CD14-positive monocyte (primary cell): ENCODE data around the gene DAB2IP. TPM values are rescaled to one million over a fixed set of nuclear protein-coding genes. Genes with fewer than 3 reads are reported as not detected.

Experiments used
- DNase-seq, 3 donors: peaks; one replicate each; pipeline ENCODE4 v3.0.0-alpha.2; 2011 to 2022
- H2AFZ ChIP-seq: 2 replicates; pipeline ENCODE4 v1.6.0; 2012; ENCODE audit warnings: mild to moderate bottlenecking, low read depth, low read length, inconsistent platforms; ENCODE audit not compliant: insufficient read depth, poor library complexity, severe bottlenecking
- H3K27ac ChIP-seq, 2 donors: 1 replicate in 1 of 2; 2 replicates in 1 of 2; pipeline ENCODE4 v1.5.1; 2012 to 2013; ENCODE audit warnings: low read length in 2 of 2, control low read depth in 1 of 2, inconsistent platforms in 1 of 2, low read depth in 1 of 2, mild to moderate bottlenecking in 1 of 2
- H3K27me3 ChIP-seq, 2 donors: one replicate each; pipeline versions ENCODE4 v1.6.0 to v1.6.1; 2011 to 2013; ENCODE audit warnings: low read length in 2 of 2; ENCODE audit not compliant: control insufficient read depth in 2 of 2, insufficient read depth in 2 of 2
- H3K36me3 ChIP-seq, 2 donors: replicated peaks in 1 of 2; 1 replicate in 1 of 2; 2 replicates in 1 of 2; pipeline versions ENCODE4 v1.5.1 to v1.6.1; 2012 to 2013; ENCODE audit warnings: low read length in 2 of 2, control low read depth in 1 of 2, inconsistent platforms in 1 of 2, mild to moderate bottlenecking in 1 of 2; ENCODE audit not compliant: insufficient read depth in 2 of 2, control insufficient read depth in 1 of 2
- H3K4me1 ChIP-seq, 2 donors: 1 replicate in 1 of 2; 2 replicates in 1 of 2; pipeline versions ENCODE4 v1.5.1 to v1.6.1; 2012 to 2013; ENCODE audit warnings: low read length in 2 of 2, control low read depth in 1 of 2, inconsistent platforms in 1 of 2, mild to moderate bottlenecking in 1 of 2, moderate library complexity in 1 of 2; ENCODE audit not compliant: insufficient read depth in 2 of 2, control insufficient read depth in 1 of 2
- H3K4me2 ChIP-seq: replicated peaks from 2 replicates; pipeline ENCODE3; 2012; ENCODE audit warnings: low read length, moderate library complexity, mild to moderate bottlenecking; ENCODE audit not compliant: poor library complexity, severe bottlenecking; ENCODE audit errors: extremely low read depth
- H3K4me3 ChIP-seq, 3 experiments: fragments of 200-600 bp in 1 of 3; sonication (generic) in 1 of 3; replicated peaks in 1 of 3; 1 replicate in 2 of 3; 2 replicates in 1 of 3; pipeline ENCODE4 v1.5.1; 2011 to 2013; ENCODE audit warnings: low read length in 3 of 3, mild to moderate bottlenecking in 3 of 3, control low read depth in 2 of 3, low read depth in 2 of 3, inconsistent platforms in 1 of 3, moderate library complexity in 1 of 3
- H3K79me2 ChIP-seq: 2 replicates; pipeline ENCODE4 v1.6.0; 2012; ENCODE audit warnings: mild to moderate bottlenecking, control low read depth, inconsistent platforms, low read length, moderate library complexity; ENCODE audit not compliant: insufficient read depth
- H3K9ac ChIP-seq: 2 replicates; pipeline ENCODE4 v1.6.0; 2017; ENCODE audit warnings: low read length, mild to moderate bottlenecking; ENCODE audit not compliant: insufficient read depth, poor library complexity, severe bottlenecking
- H3K9me3 ChIP-seq, 2 donors: replicated peaks in 1 of 2; 1 replicate in 1 of 2; 2 replicates in 1 of 2; pipeline versions ENCODE4 v1.5.1 to v1.6.1; 2012 to 2013; ENCODE audit warnings: low read length in 2 of 2, control low read depth in 1 of 2; ENCODE audit not compliant: control insufficient read depth in 1 of 2, insufficient read depth in 1 of 2
- H4K20me1 ChIP-seq: 2 replicates; pipeline ENCODE4 v1.6.0; 2012; ENCODE audit warnings: mild to moderate bottlenecking, low read length, control low read depth, moderate library complexity; ENCODE audit not compliant: insufficient read depth
- H3K27ac Mint-ChIP-seq, 7 donors: one replicate each; pipeline ENCODE4 v1.8.0; 2020; ENCODE audit warnings: mild to moderate bottlenecking in 7 of 7, mixed read lengths in 7 of 7, moderate library complexity in 6 of 7, inconsistent platforms in 2 of 7
- H3K27me3 Mint-ChIP-seq, 3 donors: one replicate each; pipeline ENCODE4 v1.8.0; 2021 to 2022; ENCODE audit warnings: low read depth in 3 of 3, mild to moderate bottlenecking in 3 of 3, mixed read lengths in 3 of 3, moderate library complexity in 3 of 3, inconsistent platforms in 1 of 3
- H3K36me3 Mint-ChIP-seq, 2 donors: one replicate each; pipeline ENCODE4 v1.8.0; 2020; ENCODE audit warnings: mixed read lengths in 2 of 2, inconsistent platforms in 1 of 2, mild to moderate bottlenecking in 1 of 2
- H3K4me1 Mint-ChIP-seq: one replicate; pipeline ENCODE4 v1.8.0; 2020; ENCODE audit warnings: mild to moderate bottlenecking, mixed read lengths
- H3K4me3 Mint-ChIP-seq, 2 donors: one replicate each; pipeline ENCODE4 v1.8.0; 2020; ENCODE audit warnings: mild to moderate bottlenecking in 2 of 2, mixed read lengths in 2 of 2, moderate library complexity in 1 of 2
- H3K9me3 Mint-ChIP-seq, 7 donors: one replicate each; pipeline ENCODE4 v1.8.0; 2020 to 2022; ENCODE audit warnings: mixed read lengths in 7 of 7, mild to moderate bottlenecking in 6 of 7, moderate library complexity in 6 of 7, inconsistent platforms in 2 of 7
- WGBS: methylation state at CpG from one replicate; pipeline ENCODE4 v1.1.5; 2013; ENCODE audit warnings: missing lambda C conversion rate; ENCODE audit not compliant: insufficient coverage; 5-methylcytosine and 5-hydroxymethylcytosine counted together
- intact Hi-C, 2 donors: fragments of 100-400 bp; cut with micrococcal nuclease; formaldehyde crosslinking; loops; one replicate each; pipeline versions ENCODE4 v1.15.0 to v1.15.1; 2023
- polyA plus RNA-seq, 3 donors: library from polyadenylated mRNA; depleted of rRNA in 1 of 3; unstranded in 2 of 3; stranded (reverse) in 1 of 3; fragments of 300-500 nt in 2 of 3; fragments of >200 nt in 1 of 3; fragmentation: Illumina TruSeq in 2 of 3; gene quantifications; 1 replicate in 2 of 3; 2 replicates in 1 of 3; pipeline ENCODE4 v1.2.3, GENCODE V29; 2012 to 2021
- TF ChIP-seq, protein P1 (sequence below): fragments of 200-600 bp; IDR thresholded peaks from one replicate; pipeline ENCODE4 v1.8.0; 2022; ENCODE audit warnings: antibody characterized with exemption, mild to moderate bottlenecking

DAB2IP gene
- polyA plus RNA-seq, 3 donors, result 0.13 TPM; not detected in 2

DNA sequence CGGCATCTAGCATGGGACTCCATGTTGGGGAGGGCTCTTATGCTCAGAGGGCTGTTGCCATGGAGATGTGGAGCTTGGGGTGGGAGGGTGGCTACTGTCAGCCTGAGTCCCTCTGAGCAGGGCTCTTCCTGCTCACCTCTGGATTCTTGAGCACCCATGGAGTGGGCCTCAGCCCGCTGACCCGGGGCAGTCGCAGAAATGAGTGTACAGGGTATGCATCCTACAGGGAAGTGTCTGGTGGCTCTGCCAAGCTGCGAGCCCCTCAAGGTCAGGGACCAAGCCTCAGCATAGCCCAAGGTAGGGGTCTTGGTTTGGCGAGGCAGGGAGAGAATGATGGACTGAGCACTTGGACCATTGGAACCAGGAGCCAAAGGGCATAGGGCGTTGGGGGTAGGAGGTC, 104.1 kb downstream of the DAB2IP start:
- H3K27me3 Mint-ChIP-seq, result peaks cover 2 to 5% (median 3%) of the 10 kb centered on the region in 3 donors
- 90% methylated on average over 7 of the region's 7 CpGs for WGBS
- no peaks in the 10 kb centered on the region for H4K20me1 ChIP-seq
- no peak overlapping the region for H3K27ac Mint-ChIP-seq
- no peaks in the 10 kb centered on the region for H3K9me3 Mint-ChIP-seq
- H3K9ac ChIP-seq, result no peak overlapping the region
- H3K27ac ChIP-seq, result no peak overlapping the region
- intact Hi-C loops, result no loop called here
- no peak overlapping the region for H3K4me2 ChIP-seq
- no peaks in the 10 kb centered on the region for H3K36me3 ChIP-seq
- no peaks in the 10 kb centered on the region for H3K36me3 Mint-ChIP-seq
- no peak for DNase-seq
- H3K79me2 ChIP-seq, result no peaks in the 10 kb centered on the region
- no peak overlapping the region for H3K4me3 Mint-ChIP-seq
- H3K9me3 ChIP-seq, result no peaks in the 10 kb centered on the region
- no peaks in the 10 kb centered on the region for H3K4me1 Mint-ChIP-seq
- no peak overlapping the region for H3K4me3 ChIP-seq
- H3K4me1 ChIP-seq, result no peaks in the 10 kb centered on the region
- TF ChIP-seq, protein P1, sequence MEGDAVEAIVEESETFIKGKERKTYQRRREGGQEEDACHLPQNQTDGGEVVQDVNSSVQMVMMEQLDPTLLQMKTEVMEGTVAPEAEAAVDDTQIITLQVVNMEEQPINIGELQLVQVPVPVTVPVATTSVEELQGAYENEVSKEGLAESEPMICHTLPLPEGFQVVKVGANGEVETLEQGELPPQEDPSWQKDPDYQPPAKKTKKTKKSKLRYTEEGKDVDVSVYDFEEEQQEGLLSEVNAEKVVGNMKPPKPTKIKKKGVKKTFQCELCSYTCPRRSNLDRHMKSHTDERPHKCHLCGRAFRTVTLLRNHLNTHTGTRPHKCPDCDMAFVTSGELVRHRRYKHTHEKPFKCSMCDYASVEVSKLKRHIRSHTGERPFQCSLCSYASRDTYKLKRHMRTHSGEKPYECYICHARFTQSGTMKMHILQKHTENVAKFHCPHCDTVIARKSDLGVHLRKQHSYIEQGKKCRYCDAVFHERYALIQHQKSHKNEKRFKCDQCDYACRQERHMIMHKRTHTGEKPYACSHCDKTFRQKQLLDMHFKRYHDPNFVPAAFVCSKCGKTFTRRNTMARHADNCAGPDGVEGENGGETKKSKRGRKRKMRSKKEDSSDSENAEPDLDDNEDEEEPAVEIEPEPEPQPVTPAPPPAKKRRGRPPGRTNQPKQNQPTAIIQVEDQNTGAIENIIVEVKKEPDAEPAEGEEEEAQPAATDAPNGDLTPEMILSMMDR, result no peak
- H3K27me3 ChIP-seq, result no peaks in the 10 kb centered on the region
- no peak overlapping the region for H2AFZ ChIP-seq

GRCh38 chr9:121756474-121757280, 105.2 kb downstream of the DAB2IP start:
- H3K9me3 Mint-ChIP-seq, result no peaks in the 10 kb centered on the region
- no peak overlapping the region for H3K27ac ChIP-seq
- no peaks in the 10 kb centered on the region for H3K79me2 ChIP-seq
- no peak for DNase-seq
- no peak overlapping the region for H3K4me3 Mint-ChIP-seq
- no peak overlapping the region for H2AFZ ChIP-seq
- TF ChIP-seq, protein P1, result no peak
- no peaks in the 10 kb centered on the region for H3K4me1 Mint-ChIP-seq
- no peak overlapping the region for H3K4me2 ChIP-seq
- no peaks in the 10 kb centered on the region for H3K36me3 ChIP-seq
- no peaks in the 10 kb centered on the region for H3K4me1 ChIP-seq
- H3K9me3 ChIP-seq, result no peaks in the 10 kb centered on the region
- H3K27me3 ChIP-seq, result no peaks in the 10 kb centered on the region
- no peaks in the 10 kb centered on the region for H3K36me3 Mint-ChIP-seq
- H4K20me1 ChIP-seq, result no peaks in the 10 kb centered on the region
- 89% methylated on average over 16 of the region's 16 CpGs for WGBS
- H3K27ac Mint-ChIP-seq, result no peak overlapping the region
- H3K9ac ChIP-seq, result no peak overlapping the region
- intact Hi-C loops, result no loop called here
- H3K27me3 Mint-ChIP-seq, result peaks cover 0 to 5% (median 1%) of the 10 kb centered on the region in 3 donors
- no peak overlapping the region for H3K4me3 ChIP-seq
